ENCODE results near the gene EPB41. TPM values are rescaled to one million over a fixed set of nuclear protein-coding genes. Genes with fewer than 3 reads are reported as not detected.

The EPB41 gene
- polyA plus RNA-seq, 6 donors from 2014 or later = 46.6 to 72.0 (median 62.5) TPM

- no peak overlapping the region for H3K4me3 Mint-ChIP-seq
- peaks cover under 1 to 4% of the 10 kb centered on the region in 2 donors for H3K36me3 Mint-ChIP-seq
- H3K9me3 Mint-ChIP-seq = no peaks in the 10 kb centered on the region
- H3K27me3 Mint-ChIP-seq = no peaks in the 10 kb centered on the region
- H3K27ac Mint-ChIP-seq = no peak overlapping the region
- DNase-seq (no peak), ATAC-seq (ENCODE audit: low read depth in 2 of 2) (no peak)
- H3K4me1 Mint-ChIP-seq = peaks cover 3 to 14% (median 8%) of the 10 kb centered on the region in 3 donors
Measured at GRCh38 chr1:29162025-29162424, 247.7 kb downstream of the EPB41 start.

- Mint-ChIP-seq H3K36me3 (peaks cover 0 to 4% of the 10 kb centered on the region in 2 donors), H3K27me3 (no peaks in the 10 kb centered on the region), H3K27ac (peak overlapping the region in 2 of 6 donors; percentile 21 to 91), H3K9me3 (no peaks in the 10 kb centered on the region), H3K4me1 (peaks cover 3 to 18% (median 8%) of the 10 kb centered on the region in 3 donors), H3K4me3 (no peak overlapping the region)
- ATAC-seq (ENCODE audit: low read depth in 2 of 2) = no peak
- DNase-seq = no peak
Measured at GRCh38 chr1:29162476-29163138, 248.2 kb downstream of the EPB41 start.

DNA sequence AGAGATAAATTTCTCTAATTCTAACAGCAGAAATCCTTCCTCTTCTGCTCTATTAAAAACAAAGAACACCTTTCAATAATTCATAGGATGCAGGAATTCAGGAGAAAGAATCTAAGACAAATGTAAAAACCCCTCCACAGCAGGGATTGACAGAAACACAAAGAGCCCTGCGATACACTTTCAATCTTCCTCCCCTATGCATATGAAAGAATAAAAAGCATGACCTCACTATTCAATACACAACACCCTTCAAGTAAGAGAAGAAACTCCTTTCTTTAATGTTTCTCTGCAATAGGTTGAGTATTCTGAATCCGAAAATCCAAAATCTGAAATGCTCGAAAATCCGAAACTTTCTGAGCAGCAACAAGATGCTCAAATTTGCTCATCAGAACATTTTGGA lies 250.2 kb downstream of the EPB41 start:
- H3K36me3 Mint-ChIP-seq = peaks cover 0 to 4% of the 10 kb centered on the region in 2 donors
- no peak for DNase-seq
- H3K27ac Mint-ChIP-seq = no peak overlapping the region
- no peaks in the 10 kb centered on the region for H3K27me3 Mint-ChIP-seq
- peaks cover 10 to 24% (median 20%) of the 10 kb centered on the region in 3 donors for H3K4me1 Mint-ChIP-seq
- no peak for ATAC-seq (ENCODE audit: low read depth in 2 of 2)
- no peaks in the 10 kb centered on the region for H3K9me3 Mint-ChIP-seq
- H3K4me3 Mint-ChIP-seq = no peak overlapping the region

DNA sequence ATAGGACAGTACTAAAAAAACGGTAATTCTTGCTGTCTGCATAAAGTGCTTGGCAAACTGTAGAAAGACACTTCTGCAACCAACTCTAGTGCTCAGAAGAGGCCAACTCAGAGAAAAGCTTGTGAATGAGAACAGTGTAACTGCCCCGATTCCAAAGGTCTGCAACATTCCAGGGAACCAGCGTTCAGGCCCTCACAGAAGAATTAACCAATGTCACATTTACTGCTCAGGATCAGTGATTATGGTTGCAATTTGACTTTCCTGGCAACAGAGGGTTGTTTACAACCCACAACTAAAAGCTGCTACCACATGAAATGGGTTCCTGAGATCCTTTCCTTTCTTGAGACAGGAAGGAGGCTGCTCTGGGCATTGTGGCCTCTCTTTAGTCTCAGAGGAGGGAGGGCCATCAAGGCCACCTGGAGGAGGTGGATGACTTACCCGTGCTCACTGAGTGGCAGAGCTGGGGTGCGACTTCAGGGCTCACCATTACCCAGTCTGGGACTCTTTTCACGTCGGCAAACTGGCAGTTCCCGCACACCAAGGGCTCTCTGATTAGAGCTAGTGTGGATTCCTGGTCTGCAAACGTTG lies 252.0 kb downstream of the EPB41 start:
- Mint-ChIP-seq H3K4me1 (peaks cover 25 to 42% (median 38%) of the 10 kb centered on the region in 3 donors), H3K9me3 (no peaks in the 10 kb centered on the region), H3K4me3 (no peak overlapping the region), H3K36me3 (peaks cover 0 to 4% of the 10 kb centered on the region in 2 donors), H3K27me3 (no peaks in the 10 kb centered on the region), H3K27ac (peak overlapping the region in 2 of 6 donors; percentile 30 to 54)
- no peak for DNase-seq
- ATAC-seq (ENCODE audit: low read depth in 2 of 2) = no peak

DNA sequence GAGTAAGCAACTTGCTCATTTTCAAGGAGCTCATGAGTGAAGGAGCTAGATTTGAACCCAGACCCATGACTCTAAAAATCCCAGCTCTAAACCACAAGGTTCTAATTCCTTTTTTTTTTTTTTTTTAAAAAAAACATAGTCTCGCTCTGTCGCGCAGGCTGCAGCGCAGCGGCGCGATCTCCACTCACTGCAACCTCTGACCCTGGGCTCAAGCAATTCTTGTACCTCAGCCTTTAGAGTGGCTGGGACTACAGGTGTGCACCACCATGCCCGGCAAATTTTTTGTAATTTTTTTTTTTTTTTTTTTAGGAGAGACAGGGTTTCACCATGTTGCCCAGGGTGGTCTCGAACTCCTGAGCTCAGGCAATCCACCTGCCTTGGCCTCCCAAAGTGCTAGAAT lies 253.5 kb downstream of the EPB41 start:
- Mint-ChIP-seq H3K4me1 (peaks cover 27 to 51% (median 48%) of the 10 kb centered on the region in 3 donors), H3K27me3 (no peaks in the 10 kb centered on the region), H3K36me3 (peaks cover 0 to 7% of the 10 kb centered on the region in 2 donors), H3K27ac (no peak overlapping the region), H3K4me3 (no peak overlapping the region), H3K9me3 (no peaks in the 10 kb centered on the region)
- ATAC-seq (ENCODE audit: low read depth in 2 of 2) (no peak), DNase-seq (no peak)

Other genes starting within 250 kb of the EPB41 start
- gene GMEB1, start 245.8 kb upstream of the EPB41 start, polyA plus RNA-seq (ENCODE audit: low read depth in 6 of 6) = 10 to 100 TPM; 10.8 to 27.2 (median 20.4) TPM
- 100 to 1,000 TPM; 114 to 195 (median 133) TPM for gene YTHDF2, start 177.6 kb upstream of the EPB41 start, polyA plus RNA-seq (ENCODE audit: low read depth in 6 of 6)
- gene OPRD1, start 102.4 kb upstream of the EPB41 start, polyA plus RNA-seq (ENCODE audit: low read depth in 6 of 6) = under 1 TPM in 5 of 6 donors, not detected in 1; 0.03 to 0.07 (median 0.05) TPM
- not detected for gene TMEM200B, start 209.3 kb downstream of the EPB41 start, polyA plus RNA-seq (ENCODE audit: low read depth in 6 of 6)